Cortex of kidney (tissue), 1 donor: Measurements from ENCODE around the gene PGK2.
"Not testable (repeated sequence)": the region's sequence is repeated elsewhere in the genome, so short reads cannot be mapped to it uniquely, and the experiment has no call there.

Source experiments
- DNase-seq: peaks from one replicate; lab custom pipeline; 2025; lab: John Stamatoyannopoulos, UW

Gene PGK2

GRCh38 chr6:49787176-49787575 lies at the start of gene PGK2:
Gene PGK2, minus strand, starts transcription at chr6:49787285. Its CDS starts 98 bp downstream, at chr6:49787187.
- no peak for DNase-seq

DNA sequence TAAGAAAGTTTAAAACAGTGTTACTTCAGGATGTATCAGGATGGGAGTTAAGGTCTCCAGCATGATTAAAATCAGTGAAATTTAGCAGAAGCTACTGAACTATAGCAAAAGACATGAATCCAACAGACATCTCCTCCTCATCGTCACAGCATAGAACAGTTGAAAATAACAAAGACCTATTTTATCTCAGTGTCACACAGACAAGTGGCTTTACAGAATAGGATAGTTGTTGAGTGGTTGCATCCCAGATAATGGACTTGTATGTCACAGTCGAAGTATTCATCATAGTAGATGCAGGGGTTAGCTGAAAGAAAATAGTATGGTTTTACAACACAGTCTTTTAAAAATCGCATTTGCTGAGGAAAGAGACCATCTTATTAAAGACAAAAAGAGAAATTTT lies 48.1 kb upstream of the PGK2 start:
- DNase-seq, result no peak

DNA sequence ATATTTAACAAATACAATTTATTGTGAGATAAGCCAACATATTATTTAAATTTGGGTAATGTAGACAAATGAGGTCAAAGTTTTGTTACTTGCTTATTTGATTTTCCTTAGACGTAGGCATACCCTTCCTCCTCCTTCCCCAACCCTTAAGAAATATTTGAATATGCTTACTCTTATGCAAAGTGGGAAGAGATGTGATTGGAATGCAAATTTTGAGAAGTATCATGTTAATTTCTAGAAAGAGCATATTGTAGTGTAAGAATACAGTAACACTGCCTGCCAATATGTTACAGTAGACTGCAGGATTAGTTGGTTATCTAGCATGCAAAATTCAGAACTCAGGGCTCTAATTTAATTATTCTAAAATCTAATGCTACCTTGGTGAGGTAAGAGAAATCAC lies 46.3 kb upstream of the PGK2 start:
- no peak for DNase-seq

- no peak for DNase-seq
Observed at GRCh38 chr6:49826743-49827406, 39.8 kb upstream of the PGK2 start.

- DNase-seq, result no peak
Observed at GRCh38 chr6:49815166-49815565, 28.1 kb upstream of the PGK2 start.

- no peak for DNase-seq
Observed at GRCh38 chr6:49813248-49813647, 26.2 kb upstream of the PGK2 start.

DNA sequence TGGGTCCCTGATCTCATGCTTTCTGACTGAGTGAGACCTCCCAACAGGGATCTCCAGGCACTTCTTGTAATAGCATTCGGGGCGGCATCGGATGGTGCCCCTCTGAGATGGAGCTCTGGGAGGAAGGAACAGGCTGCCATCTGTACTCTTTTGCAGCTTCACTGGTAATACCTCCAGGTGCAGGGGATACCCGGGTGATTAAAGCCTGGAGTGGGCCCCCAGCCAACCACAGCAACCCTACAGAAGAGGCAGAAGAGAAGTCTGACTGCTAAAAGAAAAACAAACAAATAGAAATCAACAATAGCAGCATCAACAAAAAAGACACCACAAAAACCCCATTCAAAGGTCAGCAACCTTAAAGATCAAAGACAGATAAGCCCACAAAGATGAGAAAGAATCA lies 19.1 kb upstream of the PGK2 start:
- DNase-seq, result no peak

DNA sequence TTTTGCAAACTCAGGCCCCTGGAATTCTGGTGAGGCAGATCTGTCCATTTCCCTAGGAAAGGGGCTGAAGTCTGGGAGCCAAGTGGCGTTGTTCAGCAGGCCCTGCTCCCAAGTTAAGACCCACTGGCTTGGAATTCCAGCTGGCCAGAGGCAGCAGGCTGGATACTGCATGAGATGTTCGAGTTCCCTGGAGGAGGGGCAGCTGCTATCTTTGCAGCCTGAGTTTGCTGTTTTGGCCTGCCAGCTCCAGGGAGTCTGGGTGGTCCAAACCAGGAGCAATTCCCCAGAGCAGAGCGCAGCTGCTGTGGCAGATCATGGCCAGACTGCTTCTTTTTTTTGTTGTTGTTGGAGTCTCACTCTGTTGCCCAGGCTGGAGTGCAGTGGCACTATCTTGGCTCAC lies 18.2 kb upstream of the PGK2 start:
- DNase-seq, result no peak

DNA sequence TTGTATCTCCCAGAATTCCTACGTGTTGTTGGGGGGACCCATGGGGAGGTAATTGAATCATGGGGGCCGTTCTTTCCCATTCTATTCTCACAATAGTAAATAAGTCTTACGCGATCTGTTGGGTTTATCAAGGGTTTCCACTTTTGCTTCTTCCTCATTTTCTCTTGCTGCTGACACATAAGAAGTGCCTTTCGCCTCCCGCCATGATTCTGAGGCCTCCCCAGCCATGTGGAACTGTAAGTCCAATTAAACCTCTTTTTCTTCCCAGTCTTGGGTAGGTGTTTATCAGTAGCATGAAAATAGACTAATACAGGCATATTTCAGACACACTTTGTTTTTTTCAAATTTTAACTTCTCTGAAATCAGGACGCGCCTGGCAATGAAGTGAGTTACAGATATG lies 14.4 kb upstream of the PGK2 start:
- no peak for DNase-seq

DNA sequence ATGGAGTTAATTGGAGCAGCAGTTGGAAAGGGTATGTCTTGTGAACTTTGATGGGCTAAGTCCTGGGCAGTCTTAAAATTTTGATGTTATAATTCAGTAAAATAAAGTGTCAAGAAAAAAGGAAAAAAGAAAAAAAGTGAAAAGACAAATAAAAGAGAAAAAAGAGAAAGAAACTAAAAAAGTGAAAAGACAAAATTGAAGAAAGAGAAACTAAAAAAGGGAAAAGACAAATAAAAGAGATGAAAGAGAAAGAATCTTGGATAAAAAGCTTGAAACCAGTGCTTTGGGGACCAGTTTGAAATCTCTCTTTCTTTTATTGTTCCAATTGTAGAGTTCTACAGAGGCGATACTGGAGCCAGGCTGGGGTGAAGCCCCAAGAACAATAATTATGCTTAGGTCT lies 12.0 kb upstream of the PGK2 start:
- DNase-seq, result no peak

GRCh38 chr6:49796842-49797455 lies 9.9 kb upstream of the PGK2 start:
- DNase-seq, result not testable (repeated sequence)

- DNase-seq, result no peak
Observed at GRCh38 chr6:49790341-49790740, 3.3 kb upstream of the PGK2 start.

GRCh38 chr6:49784272-49784671 lies 2.8 kb downstream of the PGK2 start:
- DNase-seq, result no peak

- no peak for DNase-seq
Observed at GRCh38 chr6:49782725-49783124, 4.4 kb downstream of the PGK2 start.

DNA sequence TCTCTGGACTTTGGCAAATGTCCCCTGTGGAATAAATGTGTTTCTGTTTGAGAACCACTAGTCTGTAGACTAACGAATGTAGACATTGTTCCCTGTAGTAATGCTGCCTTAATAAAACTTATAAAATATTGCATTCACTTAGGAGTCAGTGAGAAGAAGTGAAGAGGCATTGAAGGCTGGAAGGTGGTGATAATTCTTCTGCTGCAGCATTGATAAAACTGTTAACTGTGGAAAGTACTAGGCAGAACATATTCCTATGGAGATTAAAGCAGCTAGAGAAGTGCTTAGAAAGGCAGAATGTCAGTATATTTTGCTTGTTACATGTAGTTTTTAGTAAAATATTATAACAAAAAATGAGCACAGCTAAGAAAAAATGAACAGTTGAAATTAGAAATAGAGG lies 4.8 kb downstream of the PGK2 start:
- no peak for DNase-seq

GRCh38 chr6:49776444-49776843 lies 10.6 kb downstream of the PGK2 start:
- DNase-seq, result no peak

GRCh38 chr6:49775043-49775442 lies 12.0 kb downstream of the PGK2 start:
- DNase-seq, result no peak

GRCh38 chr6:49772285-49772684 lies 14.8 kb downstream of the PGK2 start:
- DNase-seq, result no peak

DNA sequence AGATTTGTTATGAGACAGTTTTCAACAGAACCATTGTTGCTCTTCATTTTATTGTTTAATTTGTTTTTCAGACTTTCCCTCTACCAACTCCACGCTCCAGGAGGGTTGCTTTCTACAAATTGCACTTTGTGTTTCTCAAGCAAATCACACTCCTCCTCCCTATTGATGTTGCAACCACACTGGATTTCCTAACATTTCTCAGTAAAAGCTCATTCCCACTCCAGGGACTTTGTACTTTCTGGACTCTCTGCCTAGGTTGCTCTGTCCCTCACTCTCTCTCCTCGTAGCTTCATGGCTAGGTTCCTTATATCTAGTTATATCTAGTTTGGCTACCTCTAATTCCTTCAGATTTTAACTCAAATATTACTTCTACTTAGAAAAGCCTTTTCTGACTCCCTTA lies 20.3 kb downstream of the PGK2 start:
- DNase-seq, result no peak

GRCh38 chr6:49764571-49765236 lies 22.4 kb downstream of the PGK2 start:
- DNase-seq, result no peak

- DNase-seq, result no peak
Observed at GRCh38 chr6:49744259-49744658, 42.8 kb downstream of the PGK2 start, which contains the start of gene CRISP3. Gene CRISP3, minus strand, starts transcription at chr6:49744388. Its CDS starts 21 bp downstream, at chr6:49744367.

- no peak for DNase-seq
Observed at GRCh38 chr6:49743429-49743828, 43.7 kb downstream of the PGK2 start.

DNA sequence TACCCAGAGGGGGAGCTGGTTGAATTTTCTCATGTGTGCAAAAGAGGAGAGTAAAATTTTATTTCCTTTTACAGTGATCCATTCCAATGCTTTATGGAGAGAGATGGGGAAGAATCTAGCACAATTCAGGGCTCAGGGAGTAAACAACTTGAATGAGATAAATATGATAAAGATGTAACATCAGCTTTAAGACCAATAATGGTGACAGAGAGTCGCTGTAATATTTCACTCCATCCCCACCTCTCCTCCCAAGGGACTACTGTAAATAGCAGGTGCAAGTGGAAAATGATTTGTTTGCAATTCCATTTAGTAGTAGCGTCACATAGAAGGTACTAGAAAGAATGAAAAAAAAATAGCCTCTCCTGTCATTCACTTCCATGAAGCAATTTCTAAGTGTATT lies 47.7 kb downstream of the PGK2 start:
- DNase-seq, result no peak
